Upper lobe of left lung (tissue), 6 donors: ENCODE data around the gene MYEOV. TPM values are rescaled to one million over a fixed set of nuclear protein-coding genes. Genes with fewer than 3 reads are reported as not detected.
A peak's percentile ranks its signal among the peaks of the same experiment; 100 is the strongest.

ENCODE experiments used
- ATAC-seq, 2 donors: fragments of 200-7000 bp; cut with Tn5 transposase; one replicate each; pipeline ENCODE4 v1.9.1; 2022; ENCODE audit warnings: mild to moderate bottlenecking in 2 of 2, moderate library complexity in 2 of 2; ENCODE audit not compliant: low FRiP score in 2 of 2
- DNase-seq, 2 donors: peaks; one replicate each; pipeline ENCODE4 v3.0.0-alpha.2; 2019 to 2020
- H3K27ac ChIP-seq, 4 donors: fragments of 200-600 bp; sonication (generic); one replicate each; pipeline ENCODE4 v1.5.1; 2016 to 2019
- H3K27me3 ChIP-seq, 4 donors: fragments of 200-600 bp; sonication (generic); one replicate each; pipeline ENCODE4 v1.5.1; 2017 to 2019
- H3K36me3 ChIP-seq, 4 donors: fragments of 200-600 bp; sonication (generic); one replicate each; pipeline ENCODE4 v1.5.1; 2016 to 2019
- H3K4me1 ChIP-seq, 4 donors: fragments of 200-600 bp; sonication (generic); one replicate each; pipeline ENCODE4 v1.5.1; 2018 to 2019
- H3K4me3 ChIP-seq, 4 donors: fragments of 200-600 bp; sonication (generic); one replicate each; pipeline ENCODE4 v1.5.1; 2017 to 2019; ENCODE audit warnings: mild to moderate bottlenecking in 2 of 4, moderate library complexity in 1 of 4
- H3K9me3 ChIP-seq, 4 donors: fragments of 200-600 bp; sonication (generic); one replicate each; pipeline ENCODE4 v1.5.1; 2018 to 2019
- CTCF ChIP-seq, 6 experiments: fragments of 450-650 bp in 4 of 6; fragments of 200-600 bp in 2 of 6; sonication (generic) in 2 of 6; IDR thresholded peaks; one replicate each; pipeline ENCODE4 v1.5.1; 2016 to 2019; ENCODE audit warnings: antibody characterized with exemption in 6 of 6
- EP300 ChIP-seq, 4 donors: sonication (generic); formaldehyde crosslinking; IDR thresholded peaks; one replicate each; pipeline ENCODE4 v1.5.1; 2017; ENCODE audit warnings: antibody characterized with exemption in 4 of 4, control low read depth in 2 of 4
- POLR2A ChIP-seq, 4 donors: fragments of 450-650 bp; IDR thresholded peaks; one replicate each; pipeline ENCODE4 v1.5.1; 2016 to 2017; ENCODE audit warnings: antibody characterized with exemption in 4 of 4, mild to moderate bottlenecking in 2 of 4
- POLR2AphosphoS5 ChIP-seq, 2 donors: sonication (generic); formaldehyde crosslinking; IDR thresholded peaks; one replicate each; pipeline ENCODE4 v1.5.1; 2017; ENCODE audit warnings: antibody characterized with exemption in 2 of 2
- WGBS, 2 donors: methylation state at CpG; one replicate each; pipeline ENCODE4 v1.1.5; 2017 to 2018; 5-methylcytosine and 5-hydroxymethylcytosine counted together
- total RNA-seq, 6 donors: library from RNA; depleted of rRNA in 4 of 6; stranded (reverse); fragments of >200 nt in 4 of 6; gene quantifications; one replicate each; pipeline versions ENCODE4 v1.1.0 to v1.2.1, GENCODE V29; 2016 to 2021
- donor health status: DM: no; HTN: no; CAD: no; lungs with moderate emphysema.
- donor health status: DM: no; HTN: yes; CAD: no; lungs with severe emphysema.

The MYEOV gene
- total RNA-seq, 6 donors from 2014 or later: 0.30 to 0.98 (median 0.77) TPM; not detected in 2

- Histone ChIP-seq H3K27me3 (no peaks in the 10 kb centered on the region), H3K27ac (no peak overlapping the region), H3K36me3 (no peaks in the 10 kb centered on the region), H3K4me1 (peaks cover 52 to 60% (median 57%) of the 10 kb centered on the region in 4 donors), H3K9me3 (no peaks in the 10 kb centered on the region), H3K4me3 (no peak overlapping the region)
- DNase-seq (no peak), ATAC-seq (no peak)
- no peak for TF ChIP-seq CTCF (IDR thresholded peaks at IDR 0.05)
- no peak for TF ChIP-seq POLR2A (IDR thresholded peaks at IDR 0.05)
- TF ChIP-seq POLR2AphosphoS5 (IDR thresholded peaks at IDR 0.05): no peak
- TF ChIP-seq EP300 (IDR thresholded peaks at IDR 0.05): no peak
- 85 to 95% methylated on average over 9 to 11 of the region's 11 CpGs for WGBS, 2 donors
Observed at GRCh38 chr11:69301081-69301454, 7.1 kb downstream of the MYEOV start.

GRCh38 chr11:69301455-69302401 lies 7.8 kb downstream of the MYEOV start:
- 85 to 100% methylated on average over 2 to 12 of the region's 13 CpGs for WGBS, 2 donors
- DNase-seq: peak in 1 of 2 donors; percentile 81
- Histone ChIP-seq H3K36me3 (no peaks in the 10 kb centered on the region), H3K4me3 (no peak overlapping the region), H3K27ac (peak overlapping the region in 3 of 4 donors; percentile 5 to 26 (median 25)), H3K9me3 (no peaks in the 10 kb centered on the region), H3K27me3 (no peaks in the 10 kb centered on the region), H3K4me1 (peaks cover 46 to 53% (median 50%) of the 10 kb centered on the region in 4 donors)
- peak; percentile 14 to 64 for ATAC-seq
- TF ChIP-seq EP300 (IDR thresholded peaks at IDR 0.05) (peak in 1 of 4 donors; percentile 42), POLR2A (IDR thresholded peaks at IDR 0.05) (no peak), POLR2AphosphoS5 (IDR thresholded peaks at IDR 0.05) (peak in 1 of 2 donors; percentile 37), CTCF (IDR thresholded peaks at IDR 0.05) (no peak)

- Histone ChIP-seq H3K9me3 (no peaks in the 10 kb centered on the region), H3K4me1 (peaks cover 38 to 45% (median 42%) of the 10 kb centered on the region in 4 donors), H3K36me3 (no peaks in the 10 kb centered on the region), H3K27ac (peak overlapping the region in 3 of 4 donors; percentile 5 to 25 (median 6)), H3K4me3 (no peak overlapping the region), H3K27me3 (no peaks in the 10 kb centered on the region)
- 90 to 96% methylated on average over 6 to 7 of the region's 8 CpGs for WGBS, 2 donors
- no peak for ATAC-seq
- TF ChIP-seq POLR2A (IDR thresholded peaks at IDR 0.05): no peak
- DNase-seq: no peak
Observed at GRCh38 chr11:69302447-69303020, 8.6 kb downstream of the MYEOV start.

GRCh38 chr11:69303427-69303826 lies 9.5 kb downstream of the MYEOV start:
- H3K27me3 ChIP-seq: no peaks in the 10 kb centered on the region
- ATAC-seq (no peak), DNase-seq (peak in 1 of 2 donors; percentile 12)
- 91 to 95% methylated on average over 18 of the region's 18 CpGs for WGBS, 2 donors
- no peaks in the 10 kb centered on the region for H3K9me3 ChIP-seq
- TF ChIP-seq POLR2AphosphoS5 (IDR thresholded peaks at IDR 0.05): no peak
- no peak for TF ChIP-seq EP300 (IDR thresholded peaks at IDR 0.05)
- no peak for TF ChIP-seq CTCF (IDR thresholded peaks at IDR 0.05)
- no peak for TF ChIP-seq POLR2A (IDR thresholded peaks at IDR 0.05)
- no peak overlapping the region for H3K27ac ChIP-seq
- peaks cover 30 to 36% (median 33%) of the 10 kb centered on the region in 4 donors for H3K4me1 ChIP-seq
- H3K4me3 ChIP-seq: no peak overlapping the region
- no peaks in the 10 kb centered on the region for H3K36me3 ChIP-seq

- WGBS, 2 donors: 100% methylated on average over 1 of the region's 1 CpG
- ATAC-seq (no peak), DNase-seq (no peak)
- TF ChIP-seq POLR2A (IDR thresholded peaks at IDR 0.05) (no peak), POLR2AphosphoS5 (IDR thresholded peaks at IDR 0.05) (no peak)
- Histone ChIP-seq H3K4me1 (peaks cover 21 to 28% (median 25%) of the 10 kb centered on the region in 4 donors), H3K27me3 (no peaks in the 10 kb centered on the region), H3K9me3 (no peaks in the 10 kb centered on the region), H3K4me3 (no peak overlapping the region), H3K27ac (no peak overlapping the region), H3K36me3 (no peaks in the 10 kb centered on the region)
Observed at GRCh38 chr11:69304258-69304657, 10.3 kb downstream of the MYEOV start.
